Measurements from ENCODE around the gene FRMD4A.
A peak's percentile ranks its signal among the peaks of the same experiment; 100 is the strongest.

FRMD4A gene

DNA sequence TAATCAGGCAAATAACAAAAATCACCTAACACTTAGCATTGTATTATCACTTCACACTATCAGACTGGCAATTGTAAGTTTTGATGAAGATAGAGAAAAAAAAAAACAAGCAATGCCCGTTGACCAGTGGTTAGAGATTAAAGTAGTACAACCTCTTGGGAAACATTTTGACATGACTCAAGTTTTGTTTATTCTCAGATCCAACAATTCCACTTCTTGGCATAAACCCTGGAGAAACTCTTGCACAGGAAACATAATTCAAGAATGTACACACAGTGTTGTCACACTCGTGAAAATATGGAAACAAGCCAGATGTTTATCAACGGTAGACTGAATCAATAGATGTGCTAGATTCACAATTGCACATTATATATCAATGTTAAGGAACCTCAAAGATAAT is 37.2 kb downstream of the FRMD4A start:
- DNase-seq = no peak

GRCh38 chr10:14291296-14291695 is 39.4 kb downstream of the FRMD4A start:
- no peak for DNase-seq

- no peak for DNase-seq
Measured at GRCh38 chr10:14285941-14286560, 44.7 kb downstream of the FRMD4A start.

GRCh38 chr10:14282276-14282675 is 48.4 kb downstream of the FRMD4A start:
- no peak for DNase-seq

DNA sequence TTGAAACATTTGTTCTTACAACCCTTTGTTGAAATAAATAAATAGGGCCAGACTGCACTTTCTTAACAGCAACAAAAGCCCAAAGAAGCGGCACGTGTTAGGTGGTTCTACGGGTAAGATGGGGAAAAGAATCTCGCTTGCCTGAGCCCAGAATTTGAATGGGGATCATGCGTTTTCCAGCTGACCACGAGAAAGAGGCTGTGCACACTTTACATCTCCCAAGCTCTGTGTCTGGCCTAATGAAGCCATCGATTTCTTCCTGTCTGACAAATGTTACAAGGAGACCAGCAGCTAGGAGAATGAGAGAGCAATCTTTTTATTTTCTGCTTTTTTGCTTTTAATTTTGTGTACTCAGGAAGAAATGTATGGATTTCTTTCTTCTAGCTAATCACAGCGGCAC is 52.2 kb downstream of the FRMD4A start:
- DNase-seq = no peak

DNA sequence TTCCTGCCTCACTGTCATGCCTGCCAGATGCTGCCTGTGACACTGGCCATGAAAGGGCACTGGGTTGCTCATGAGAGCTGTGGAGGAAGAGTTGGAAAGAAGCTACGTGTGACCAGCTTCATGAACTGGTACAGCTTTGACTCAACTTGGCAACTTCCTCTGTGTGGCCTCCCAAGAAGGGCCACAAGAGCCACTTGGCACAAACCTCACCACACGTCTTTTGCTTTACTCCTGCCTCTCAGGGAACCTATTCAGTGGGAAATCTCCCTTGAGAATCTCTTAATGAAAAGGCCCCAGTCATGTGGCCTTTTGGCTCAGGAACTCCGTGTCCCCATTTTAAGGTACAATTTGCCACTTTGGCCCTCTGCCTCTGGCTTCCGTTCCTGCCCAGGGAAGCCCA is 54.5 kb downstream of the FRMD4A start:
- DNase-seq = no peak

GRCh38 chr10:14271621-14272020 is 59.1 kb downstream of the FRMD4A start:
- DNase-seq = peak; percentile 9

DNA sequence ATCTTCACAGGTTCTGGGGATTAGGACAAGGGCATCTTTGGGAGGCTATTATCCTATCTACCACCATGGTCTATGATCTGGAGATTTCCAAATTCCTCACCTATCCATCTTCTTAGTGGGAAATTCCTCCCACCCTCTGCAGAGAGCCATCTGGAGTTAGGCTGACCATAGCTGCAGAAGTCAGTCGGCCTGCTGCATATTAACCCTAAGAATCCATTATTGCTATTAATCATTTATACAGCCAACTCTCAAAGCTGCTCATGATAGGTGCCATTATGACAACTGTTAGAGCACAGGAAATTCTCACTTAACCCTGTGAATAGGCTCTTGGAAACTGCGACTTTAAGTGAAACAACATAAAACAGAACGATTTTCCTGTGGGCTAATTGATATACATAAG is 60.4 kb downstream of the FRMD4A start:
- DNase-seq = no peak

GRCh38 chr10:14265709-14266108 is 65.0 kb downstream of the FRMD4A start:
- DNase-seq = no peak

GRCh38 chr10:14262836-14263425 is 67.8 kb downstream of the FRMD4A start:
- no peak for DNase-seq

GRCh38 chr10:14261336-14261735 is 69.4 kb downstream of the FRMD4A start:
- no peak for DNase-seq

DNA sequence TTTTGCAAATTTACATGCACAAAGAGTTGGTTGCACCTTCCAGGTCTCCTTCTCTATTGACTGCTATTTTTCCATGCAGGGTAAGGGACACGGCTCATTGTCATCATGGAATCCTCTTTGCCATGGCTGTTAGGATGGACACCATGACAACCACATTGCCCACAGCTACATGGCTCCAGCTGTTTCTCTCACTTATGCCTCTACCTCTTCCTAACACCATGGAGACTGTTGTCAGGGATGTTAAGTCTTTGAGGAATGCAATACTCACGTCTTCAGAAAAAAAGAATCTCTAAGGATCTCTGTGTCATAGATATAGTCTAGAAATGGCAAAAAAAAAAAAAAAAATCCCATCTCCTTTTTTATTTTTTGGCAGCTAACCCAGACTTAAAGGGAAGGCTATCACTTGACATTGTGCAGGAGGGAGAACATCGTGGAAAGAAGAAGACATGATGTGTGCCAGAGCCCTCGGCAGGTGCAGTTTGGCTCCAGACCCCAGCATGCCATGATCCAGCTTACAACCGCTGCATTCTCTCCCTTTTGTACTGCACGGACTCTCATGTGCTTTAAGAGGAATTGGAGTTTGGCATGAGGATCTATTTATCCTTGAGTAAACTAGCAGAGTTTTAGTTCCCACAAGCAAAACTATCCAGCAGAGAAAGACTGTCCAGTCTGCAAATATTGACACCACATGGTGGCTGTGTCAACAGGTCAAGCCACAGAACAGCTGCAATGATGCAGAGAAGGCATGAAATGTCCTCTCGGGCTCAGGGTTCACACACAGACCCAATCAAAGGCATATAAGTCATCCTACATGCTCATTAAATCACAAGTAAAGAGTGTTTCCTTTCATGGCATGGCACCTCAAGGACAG is 70.8 kb downstream of the FRMD4A start:
- peak; percentile 21 for DNase-seq

DNA sequence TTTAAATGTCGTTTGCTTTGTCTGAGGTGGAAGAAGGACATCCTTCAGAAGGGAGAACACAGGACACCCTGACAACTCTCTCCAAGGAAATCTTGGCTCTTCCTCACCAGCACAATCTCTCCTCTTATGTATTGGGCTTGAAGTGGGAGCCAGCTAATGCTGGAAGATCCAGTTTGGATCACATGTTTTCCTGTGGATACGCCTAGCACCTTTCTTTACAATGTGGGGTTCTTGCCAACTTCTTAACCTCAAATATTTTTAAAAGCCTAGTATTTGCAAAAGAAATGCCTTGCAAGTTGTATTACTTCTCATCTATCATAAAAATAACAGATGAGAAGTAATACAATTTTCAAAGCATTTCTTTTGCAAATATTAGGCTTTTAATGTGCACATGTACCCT is 76.4 kb downstream of the FRMD4A start:
- peak; percentile 25 for DNase-seq

DNA sequence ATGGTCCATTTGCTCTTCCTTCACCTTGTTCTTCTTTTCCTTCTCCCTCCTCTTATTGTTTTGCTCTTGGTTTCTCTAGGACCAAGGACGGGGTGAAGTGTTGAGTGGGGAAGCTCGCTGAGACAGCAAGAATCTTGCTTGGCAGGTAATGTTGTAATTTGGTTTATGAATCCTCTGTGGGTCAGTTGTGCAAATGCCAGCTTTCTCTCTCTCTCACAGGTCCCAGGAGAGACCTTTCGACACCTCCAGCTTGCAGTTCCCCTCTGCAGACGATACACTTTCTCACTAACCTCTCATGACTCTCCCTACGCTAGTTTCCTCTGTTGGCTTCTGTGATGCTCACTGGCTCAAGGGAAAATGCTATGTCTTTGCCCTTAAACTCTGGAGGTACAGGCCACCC is 77.0 kb downstream of the FRMD4A start:
- no peak for DNase-seq

GRCh38 chr10:14253079-14253478 is 77.6 kb downstream of the FRMD4A start:
- no peak for DNase-seq

- no peak for DNase-seq
Measured at GRCh38 chr10:14250496-14251076, 80.1 kb downstream of the FRMD4A start.

DNA sequence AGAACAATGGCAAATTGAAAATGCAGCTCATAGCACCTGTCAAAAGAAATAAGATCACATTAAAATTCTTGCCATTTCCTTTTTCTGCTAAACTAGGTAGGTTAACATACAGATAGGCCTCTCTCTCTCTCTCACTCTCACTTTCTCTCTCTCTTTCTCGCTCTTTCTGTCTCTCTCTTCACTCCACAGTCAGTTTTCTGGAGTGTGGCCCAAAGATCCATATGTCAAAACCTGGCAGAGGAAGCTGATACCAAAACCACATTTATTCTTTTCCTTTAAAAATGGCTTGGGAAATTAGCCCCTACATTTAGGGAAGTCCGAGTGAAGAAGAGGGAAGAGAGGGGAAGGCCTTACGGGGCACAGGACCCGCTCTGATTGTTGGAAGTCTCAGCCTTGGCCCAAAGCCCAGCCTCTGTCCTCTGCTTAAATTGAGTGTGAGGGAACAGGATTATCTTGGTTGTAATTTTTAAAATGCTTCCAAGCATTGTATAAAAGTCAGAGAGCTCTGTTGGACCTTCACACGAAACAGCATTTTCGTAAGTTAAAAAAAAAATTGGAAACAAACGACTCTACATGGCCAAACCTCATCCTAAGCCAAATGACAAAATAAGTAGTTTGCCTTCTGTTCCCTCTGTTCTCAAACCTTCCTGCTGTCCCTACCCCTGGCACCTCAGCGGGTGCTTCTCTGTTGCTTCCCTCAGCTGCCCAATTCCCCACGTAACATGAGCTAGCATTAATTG is 83.2 kb downstream of the FRMD4A start:
- no peak for DNase-seq

GRCh38 chr10:14244801-14245211 is 85.9 kb downstream of the FRMD4A start:
- DNase-seq = no peak

GRCh38 chr10:14244147-14244546 is 86.6 kb downstream of the FRMD4A start:
- no peak for DNase-seq

GRCh38 chr10:14243221-14243620 is 87.5 kb downstream of the FRMD4A start:
- no peak for DNase-seq

GRCh38 chr10:14241196-14241595 is 89.5 kb downstream of the FRMD4A start:
- DNase-seq = no peak

Measured in fibroblast of skin of abdomen (primary cell).